ENCODE results near the gene ANAPC2.
"Not testable (repeated sequence)": the region's sequence is repeated elsewhere in the genome, so short reads cannot be mapped to it uniquely, and the experiment has no call there.

ANAPC2 gene

DNA sequence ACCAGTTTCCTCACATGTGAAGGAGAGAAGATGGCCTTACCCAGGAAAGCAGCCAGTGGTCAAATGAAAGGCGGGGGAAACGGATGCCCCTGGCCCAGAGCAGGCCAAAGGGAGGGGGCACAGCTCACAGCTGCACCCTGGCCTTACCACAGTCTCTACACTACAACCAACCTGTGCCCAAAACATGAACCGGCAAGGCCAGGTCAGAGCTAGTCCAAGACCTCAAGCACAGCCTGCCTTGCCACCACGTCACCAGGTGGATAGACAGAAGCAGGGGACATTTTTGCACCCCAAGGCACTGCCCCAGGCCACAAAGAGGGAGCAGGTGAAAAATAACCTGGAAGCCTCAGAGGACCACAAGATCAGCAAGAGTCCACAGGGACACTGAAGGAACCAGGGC lies 44.9 kb downstream of the ANAPC2 start:
- DNase-seq (ENCODE audit: low read depth): no peak

DNA sequence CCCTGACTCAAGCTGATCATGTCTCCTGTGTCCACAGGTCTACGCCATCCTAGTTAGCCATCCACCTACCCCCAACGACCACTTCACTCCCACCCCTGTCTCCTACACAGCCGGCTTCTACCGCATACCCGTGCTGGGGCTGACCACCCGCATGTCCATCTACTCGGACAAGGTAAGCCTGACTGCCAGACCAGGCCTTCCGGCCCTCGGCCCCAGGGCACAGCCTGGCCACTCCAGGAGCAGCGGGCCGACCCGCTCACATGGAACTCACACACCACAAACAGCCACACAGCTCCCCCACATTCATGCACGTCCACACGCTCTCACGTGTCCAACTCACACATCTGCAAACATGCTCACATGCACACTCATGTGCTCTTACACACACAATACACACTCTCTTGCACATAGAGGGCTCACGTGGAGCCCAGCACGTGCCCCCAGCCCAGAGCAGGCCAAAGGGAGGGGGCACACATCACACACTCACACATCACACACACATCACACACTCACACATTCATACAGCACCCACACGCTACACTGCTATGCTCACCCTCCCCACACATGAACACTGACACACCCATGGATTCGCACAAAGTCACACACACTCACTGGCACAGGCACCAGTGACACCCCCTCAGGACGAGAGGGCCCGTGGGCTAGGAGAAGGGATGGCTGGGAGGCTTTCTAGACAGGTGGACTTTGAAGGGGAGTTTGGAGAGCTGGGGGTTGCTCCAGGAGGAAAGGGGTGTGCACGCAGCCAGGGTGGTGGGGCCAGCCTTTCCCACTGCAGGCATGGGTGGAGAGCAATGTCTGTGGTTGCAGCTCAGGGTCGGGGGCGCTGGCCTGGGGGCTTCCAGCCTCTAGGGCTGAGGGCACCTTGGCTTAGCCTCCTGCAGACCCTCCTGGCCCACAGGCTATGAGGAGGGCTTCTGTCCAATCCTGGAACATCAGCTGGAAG lies 46.1 kb downstream of the ANAPC2 start:
- DNase-seq (ENCODE audit: low read depth): no peak

DNA sequence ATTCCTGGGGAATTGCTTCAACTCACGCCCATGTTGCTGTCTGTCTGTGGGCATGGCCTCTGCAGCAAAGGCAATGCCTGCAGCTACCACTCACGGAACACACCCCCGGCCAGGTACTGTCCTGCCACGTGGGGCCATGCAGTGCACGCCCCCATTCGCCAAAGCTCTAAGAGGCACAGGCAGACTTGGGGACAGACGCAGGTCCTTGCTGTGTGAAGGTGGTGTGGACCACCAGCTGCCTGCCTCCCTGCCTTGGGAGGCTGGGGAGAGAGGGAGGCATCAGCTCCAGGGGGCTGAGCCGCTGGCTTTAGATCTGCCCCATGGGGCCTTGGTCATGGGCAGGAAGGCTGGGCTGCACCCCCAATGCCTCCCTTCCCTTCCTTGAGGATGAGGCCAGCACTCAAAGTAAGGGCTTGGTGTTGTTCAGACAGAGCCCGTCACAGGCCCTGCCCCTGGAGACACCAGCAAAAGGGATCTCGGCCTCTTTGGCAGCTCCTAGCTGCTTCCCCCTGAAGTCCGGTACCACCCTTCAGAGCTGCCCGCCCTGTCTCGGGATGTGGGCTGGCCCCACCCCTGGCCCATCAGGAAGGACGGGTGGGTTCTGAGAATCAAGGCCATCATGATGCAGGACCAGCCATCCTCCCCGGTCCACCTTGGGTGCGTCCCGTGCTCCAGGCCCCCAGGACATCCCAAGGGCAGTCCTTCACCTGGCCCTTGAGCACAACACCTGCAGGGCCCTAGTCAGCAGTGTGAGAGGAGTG lies 47.1 kb downstream of the ANAPC2 start:
- no peak for DNase-seq (ENCODE audit: low read depth)

DNA sequence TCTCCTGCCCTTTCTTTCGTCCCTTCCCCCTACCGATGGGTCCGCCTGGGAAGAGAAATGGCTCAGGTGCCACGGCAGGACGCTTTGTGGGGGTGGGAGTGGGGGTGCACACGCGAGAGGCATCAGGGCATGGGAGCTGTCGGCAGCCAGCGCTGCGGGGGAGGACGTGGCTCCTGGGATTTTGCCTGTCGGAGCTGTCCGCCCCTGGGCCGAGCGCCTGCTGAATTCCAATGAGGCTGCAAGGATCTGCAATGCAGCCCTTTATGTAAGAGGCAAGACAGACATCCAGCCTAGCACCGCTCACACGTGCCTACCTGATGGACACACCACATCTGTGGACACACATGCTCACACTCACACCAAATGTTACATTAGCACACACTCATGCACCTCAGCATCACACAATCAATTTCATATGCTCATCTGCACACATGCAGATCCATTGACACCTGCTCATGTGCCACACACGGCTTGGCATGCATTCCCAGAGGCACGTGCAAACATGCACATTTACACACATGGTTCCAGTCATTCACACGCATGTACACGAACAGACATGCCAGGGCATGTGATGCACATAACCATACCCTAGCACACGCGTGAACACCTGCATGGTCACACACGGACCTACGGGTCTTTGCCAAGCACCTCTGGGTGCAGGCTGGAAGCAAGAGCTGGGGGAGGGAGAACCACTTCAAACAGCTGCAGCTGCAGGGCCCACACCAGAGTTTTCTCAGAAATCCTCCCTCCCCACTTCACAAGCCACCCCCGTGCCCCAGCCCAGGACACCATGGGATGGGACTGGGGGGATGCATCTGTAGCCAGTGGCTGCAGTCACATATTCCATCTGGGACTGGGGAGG lies 48.0 kb downstream of the ANAPC2 start:
- DNase-seq (ENCODE audit: low read depth): no peak

DNA sequence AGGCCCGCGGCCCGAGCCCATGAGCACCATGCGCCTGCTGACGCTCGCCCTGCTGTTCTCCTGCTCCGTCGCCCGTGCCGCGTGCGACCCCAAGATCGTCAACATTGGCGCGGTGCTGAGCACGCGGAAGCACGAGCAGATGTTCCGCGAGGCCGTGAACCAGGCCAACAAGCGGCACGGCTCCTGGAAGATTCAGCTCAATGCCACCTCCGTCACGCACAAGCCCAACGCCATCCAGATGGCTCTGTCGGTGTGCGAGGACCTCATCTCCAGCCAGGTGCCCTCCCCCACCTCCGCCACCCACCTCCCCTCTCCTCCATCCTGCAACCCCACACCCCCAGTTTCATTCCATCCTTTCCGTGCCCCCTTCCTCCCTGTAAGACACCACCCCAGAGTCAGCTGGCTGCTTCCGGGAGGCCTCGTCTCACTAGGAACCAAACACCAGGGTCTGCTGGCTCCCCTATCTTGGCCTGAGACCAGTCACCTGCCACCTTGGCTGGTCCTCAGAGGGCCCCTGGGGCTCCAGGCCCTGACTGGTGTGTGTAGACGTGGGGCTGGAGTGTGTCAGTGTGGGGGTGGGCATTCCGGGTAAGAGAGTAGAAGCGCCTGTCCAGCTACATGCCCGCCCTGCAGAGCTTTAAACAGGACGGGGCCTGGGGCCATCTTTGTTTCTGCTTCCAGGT lies 48.8 kb downstream of the ANAPC2 start:
- DNase-seq (ENCODE audit: low read depth): no peak

DNA sequence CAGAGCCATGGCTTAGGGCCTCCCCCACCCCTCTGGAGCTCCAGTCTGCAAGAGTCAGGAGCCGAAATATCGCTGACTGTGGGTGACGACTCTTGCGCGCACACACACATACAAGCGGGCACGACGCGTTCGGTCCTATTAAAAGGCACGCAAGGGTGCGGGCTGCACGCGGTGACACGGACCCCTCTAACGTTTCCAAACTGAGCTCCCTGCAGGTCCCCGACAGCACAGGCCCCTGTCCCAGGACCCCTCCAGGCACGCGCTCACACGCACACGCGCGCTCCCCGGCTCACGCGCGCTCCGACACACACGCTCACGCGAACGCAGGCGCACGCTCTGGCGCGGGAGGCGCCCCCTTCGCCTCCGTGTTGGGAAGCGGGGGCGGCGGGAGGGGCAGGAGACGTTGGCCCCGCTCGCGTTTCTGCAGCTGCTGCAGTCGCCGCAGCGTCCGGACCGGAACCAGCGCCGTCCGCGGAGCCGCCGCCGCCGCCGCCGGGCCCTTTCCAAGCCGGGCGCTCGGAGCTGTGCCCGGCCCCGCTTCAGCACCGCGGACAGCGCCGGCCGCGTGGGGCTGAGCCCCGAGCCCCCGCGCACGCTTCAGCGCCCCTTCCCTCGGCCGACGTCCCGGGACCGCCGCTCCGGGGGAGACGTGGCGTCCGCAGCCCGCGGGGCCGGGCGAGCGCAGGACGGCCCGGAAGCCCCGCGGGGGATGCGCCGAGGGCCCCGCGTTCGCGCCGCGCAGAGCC lies 49.5 kb downstream of the ANAPC2 start, which contains the start of gene GRIN1:
Gene GRIN1 (plus strand): TSS at position 433 of the 746 bp plus-strand sequence. CDS start 333 bp downstream, outside the sequence.
- DNase-seq (ENCODE audit: low read depth): no peak

DNA sequence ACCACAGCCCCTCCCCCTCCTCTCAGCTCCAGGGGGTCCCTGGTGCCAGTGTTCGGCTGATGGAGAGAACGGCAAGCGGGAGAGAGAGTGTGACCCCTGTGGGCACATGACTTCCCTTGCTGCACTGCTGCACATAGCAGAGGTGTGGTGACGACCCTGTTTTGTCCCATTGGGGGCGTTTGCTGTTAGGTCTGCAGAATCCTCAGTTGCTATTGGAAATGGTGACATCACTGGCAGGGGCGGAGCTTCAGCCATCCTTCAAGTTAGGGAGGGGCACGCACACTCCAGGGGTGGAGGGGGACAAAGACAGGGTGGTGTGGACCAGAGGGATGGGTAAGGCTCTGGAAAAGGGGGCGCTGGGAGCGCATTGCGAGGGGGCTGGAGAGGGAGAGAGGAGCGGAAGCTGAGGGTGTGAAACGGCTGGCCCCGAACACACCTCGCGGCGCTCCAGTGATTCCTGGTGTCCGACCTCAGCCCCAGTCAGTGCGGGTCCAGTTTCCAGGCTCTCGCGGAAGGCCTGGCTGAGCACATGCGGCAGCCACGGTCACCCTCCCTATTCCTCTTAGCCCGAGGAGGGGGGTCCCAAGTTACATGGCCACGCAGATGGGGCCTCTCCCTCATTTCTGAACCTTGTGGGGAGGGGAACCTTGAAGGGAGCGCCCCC lies 50.2 kb downstream of the ANAPC2 start:
- DNase-seq (ENCODE audit: low read depth): no peak

DNA sequence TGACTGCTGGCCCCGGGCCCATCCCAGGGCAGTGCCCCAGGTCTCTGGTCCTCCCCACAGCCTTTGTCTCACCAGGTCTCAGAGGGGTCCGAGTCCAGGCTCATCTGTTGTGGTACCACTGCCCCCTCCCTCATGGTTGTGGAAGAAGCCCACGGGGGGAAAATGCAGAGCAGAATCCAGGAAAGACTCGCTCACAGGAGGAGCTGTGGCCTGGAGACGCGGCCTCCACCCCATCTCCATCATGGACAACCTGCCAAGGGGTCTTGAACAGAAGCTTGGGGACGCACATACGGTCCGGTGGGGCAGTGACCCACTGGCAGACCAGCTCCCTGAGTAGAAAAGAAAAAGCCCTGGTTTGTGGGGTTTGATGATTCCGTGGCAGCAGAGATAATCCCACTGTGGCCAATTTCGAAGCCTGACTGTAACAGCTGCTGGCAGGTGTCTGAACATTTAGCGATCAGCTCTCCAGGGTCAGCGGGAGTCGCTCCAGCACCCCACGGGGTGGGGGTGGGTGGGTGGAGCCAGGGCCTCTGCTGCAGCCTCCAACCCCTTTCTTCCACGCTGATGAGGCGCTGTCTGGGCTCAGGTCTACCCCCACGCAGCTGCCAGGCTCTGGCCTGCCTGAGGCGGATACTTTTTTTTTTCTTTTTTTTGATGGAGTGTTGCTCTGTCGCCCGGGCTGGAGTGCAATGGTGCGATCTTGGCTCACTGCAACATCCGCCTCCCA lies 51.3 kb downstream of the ANAPC2 start:
- DNase-seq (ENCODE audit: low read depth): no peak

DNA sequence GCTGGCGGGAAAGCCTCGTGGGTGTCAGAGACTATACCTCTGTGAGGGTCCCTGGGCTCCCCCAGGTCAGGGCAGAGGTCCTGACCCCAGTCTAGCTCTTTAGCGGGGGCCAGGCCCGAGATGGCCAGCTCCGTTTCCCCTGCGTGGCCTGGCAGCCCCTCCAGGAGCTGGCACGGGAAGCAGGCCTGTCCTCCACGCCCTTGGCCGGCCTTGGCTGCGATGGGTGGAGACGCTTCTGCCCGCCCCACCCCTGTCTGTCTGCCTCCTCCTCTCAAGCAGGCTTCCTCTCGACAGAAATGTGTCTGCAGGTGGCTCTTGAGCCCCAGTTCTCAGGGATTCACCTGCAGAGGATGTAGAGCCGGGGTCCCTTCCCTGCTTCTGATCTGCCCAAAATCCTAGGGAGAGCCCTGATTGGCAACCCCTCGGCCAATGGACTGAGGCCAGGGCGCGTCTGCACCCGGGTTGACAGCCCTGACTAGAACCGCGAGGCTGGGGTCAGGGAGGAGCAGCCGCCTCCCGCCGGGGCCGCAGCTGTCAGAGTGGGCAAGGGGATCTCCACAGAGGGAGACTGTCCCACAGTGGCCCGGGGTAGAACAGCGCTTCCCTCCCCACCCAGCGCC lies 52.0 kb downstream of the ANAPC2 start:
- DNase-seq (ENCODE audit: low read depth): no peak

DNA sequence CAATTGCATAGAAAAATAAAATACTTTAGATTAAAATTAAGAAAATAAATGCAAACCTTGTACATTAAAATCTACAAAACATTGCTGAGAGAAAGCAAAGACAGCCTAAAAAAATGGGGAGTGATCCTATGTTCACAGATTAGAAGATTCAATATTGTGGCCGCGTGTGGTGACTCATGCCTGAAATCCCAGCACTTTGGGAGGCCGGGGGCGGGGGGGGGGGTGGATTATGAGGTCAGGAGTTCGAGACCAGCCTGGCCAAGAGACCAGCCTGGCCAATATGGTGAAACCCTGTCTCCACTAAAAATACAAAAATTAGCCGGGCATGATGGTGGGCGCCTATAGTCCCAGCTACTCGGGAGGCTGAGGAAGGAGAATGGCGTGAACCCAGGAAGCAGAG lies 53.2 kb downstream of the ANAPC2 start:
- not testable (repeated sequence) for DNase-seq (ENCODE audit: low read depth)

DNA sequence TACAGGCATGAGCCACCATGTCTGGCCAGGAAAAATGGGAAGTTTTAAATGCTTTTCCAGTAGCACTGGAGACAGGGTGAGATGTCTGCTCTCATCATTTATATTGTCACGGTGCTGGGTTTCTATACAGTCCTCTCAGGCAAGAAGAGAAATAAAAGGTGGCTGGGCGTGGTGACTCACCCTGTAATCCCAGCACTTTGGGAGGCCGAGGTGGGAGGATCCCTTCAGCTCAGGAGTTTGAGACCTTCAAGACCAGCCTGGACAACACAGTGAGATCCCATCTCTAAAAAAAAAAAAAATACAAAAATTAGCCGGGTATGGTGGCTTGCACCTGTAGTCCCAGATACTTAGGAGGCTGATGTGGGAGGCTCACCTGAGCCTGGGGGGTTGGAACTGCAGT lies 54.2 kb downstream of the ANAPC2 start:
- DNase-seq (ENCODE audit: low read depth): no peak

DNA sequence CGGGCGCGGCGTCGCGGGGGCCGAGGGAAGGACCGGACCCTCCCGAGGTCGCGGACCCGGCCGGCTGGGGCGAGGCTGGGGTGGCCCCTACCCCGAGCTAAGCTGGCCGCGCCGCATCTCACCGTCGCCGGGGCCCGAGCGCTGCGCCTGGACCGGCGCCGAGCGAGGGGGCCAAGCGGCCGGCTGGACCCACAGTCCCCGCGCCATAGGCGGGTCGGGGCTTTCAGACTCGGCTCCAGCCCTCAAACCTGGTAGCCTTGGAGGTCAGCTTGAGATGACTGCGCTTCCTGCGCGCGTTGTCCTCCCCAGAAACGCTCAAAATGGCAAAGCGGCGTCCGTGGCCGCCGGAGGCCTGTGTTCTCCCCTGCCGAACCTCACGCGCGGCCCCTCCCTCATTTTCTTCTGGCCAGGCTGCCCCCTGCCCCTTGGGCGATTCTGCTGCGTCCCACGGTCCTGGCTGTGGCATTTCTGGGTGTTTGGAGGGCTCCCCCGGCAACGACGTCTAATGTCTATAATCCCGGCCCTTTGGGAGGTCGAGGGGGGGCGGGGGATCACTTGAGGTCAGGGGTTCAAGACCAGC lies 58.1 kb downstream of the ANAPC2 start:
- no peak for DNase-seq (ENCODE audit: low read depth)

DNA sequence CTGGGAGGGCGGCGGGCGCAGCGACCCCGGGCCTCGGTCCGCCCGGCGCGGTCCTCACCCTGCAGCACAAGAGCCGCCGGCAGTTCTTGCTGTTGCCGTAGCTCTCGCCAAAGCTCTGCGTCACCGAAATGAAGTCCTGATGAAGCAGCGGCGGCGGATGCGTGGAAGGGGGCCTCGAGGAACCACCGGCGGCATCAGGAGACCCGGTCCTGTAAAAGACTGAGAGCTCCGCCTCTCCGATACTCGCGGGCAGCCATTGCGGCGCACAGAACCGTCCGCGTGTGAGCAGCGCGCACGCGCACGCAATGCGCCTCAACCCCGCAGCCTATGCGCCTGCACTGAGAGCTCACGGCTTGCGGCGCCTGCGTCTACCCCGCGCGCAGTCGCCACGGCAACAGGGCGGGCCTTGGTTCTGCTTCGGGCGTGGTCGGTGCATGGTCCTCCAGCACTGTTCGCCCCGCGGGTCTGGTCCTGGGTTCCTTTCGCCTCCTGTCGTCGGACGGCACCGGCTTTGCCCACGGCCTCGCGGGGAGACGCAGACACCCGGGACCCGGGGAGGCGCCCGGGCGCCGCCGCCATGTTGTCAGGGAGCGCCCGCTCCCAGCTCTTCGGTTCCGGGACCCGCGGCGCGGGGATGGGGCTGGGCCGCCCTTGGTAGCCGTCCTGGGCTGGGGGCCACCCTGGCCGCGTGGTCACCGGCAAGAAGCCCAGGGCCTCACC lies 58.7 kb downstream of the ANAPC2 start:
- DNase-seq (ENCODE audit: low read depth): peak; percentile 55

DNA sequence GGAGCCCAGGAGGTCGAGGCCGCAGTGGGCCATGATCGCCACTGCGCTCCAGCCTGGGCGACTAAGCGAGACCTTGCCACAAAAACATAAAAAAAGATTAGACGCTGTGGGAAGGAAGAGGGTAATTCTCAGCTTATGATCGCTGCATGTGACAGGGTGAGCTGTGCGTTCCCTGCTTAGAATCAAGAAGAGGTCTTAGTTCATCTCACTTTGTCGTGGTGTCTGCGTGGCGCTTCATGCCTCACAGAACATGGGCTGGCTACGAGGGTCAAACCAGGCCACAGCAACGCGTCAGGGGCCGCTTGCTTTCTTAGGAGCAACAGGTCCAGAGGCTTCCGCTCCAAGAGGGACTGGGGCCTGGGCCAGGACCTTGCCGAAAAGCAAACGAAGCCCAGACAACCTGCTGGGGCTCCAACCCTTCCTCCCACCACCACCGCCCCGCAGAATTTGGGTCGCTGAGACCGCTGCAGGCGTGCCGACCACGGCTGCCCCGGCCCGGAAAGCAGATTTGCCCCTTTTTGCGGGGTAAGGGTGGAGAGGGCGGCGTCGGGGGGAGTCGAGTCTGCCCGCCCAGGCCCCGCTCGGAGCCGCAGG lies 59.4 kb downstream of the ANAPC2 start:
- DNase-seq (ENCODE audit: low read depth): no peak

DNA sequence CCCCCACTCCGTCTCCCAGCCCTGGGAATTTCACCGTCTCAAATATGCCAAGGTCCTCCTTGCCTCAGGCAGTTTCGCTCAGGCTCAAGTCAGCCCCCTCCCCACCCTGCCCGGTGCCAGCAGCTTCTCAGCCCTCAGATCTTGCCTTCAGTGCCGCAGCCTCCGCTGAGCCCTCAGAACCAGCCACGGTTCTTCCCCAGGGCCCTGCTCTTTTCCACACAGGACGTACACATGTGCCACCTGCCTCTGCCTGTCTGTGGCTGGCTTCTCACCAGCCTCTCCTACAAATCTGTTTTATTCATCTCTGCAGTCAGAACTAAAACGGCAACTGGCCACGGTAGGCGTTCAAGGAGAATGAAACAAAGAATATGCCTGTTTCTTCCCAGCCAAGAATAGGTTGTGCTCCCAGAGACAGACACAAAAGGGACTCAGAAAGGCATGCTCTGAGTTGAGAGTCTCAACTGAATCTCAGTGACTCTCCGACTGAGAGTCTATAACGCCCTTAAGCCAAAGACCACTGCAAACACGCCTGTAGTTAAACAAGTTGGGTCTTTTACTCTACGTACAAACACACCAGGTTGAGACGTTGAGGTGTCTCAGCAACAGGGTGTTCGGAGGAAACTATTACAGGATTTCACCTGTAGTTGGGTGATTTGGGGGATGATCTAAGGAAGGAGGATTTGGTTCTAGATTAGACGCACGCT lies 60.0 kb downstream of the ANAPC2 start:
- DNase-seq (ENCODE audit: low read depth): no peak

DNA sequence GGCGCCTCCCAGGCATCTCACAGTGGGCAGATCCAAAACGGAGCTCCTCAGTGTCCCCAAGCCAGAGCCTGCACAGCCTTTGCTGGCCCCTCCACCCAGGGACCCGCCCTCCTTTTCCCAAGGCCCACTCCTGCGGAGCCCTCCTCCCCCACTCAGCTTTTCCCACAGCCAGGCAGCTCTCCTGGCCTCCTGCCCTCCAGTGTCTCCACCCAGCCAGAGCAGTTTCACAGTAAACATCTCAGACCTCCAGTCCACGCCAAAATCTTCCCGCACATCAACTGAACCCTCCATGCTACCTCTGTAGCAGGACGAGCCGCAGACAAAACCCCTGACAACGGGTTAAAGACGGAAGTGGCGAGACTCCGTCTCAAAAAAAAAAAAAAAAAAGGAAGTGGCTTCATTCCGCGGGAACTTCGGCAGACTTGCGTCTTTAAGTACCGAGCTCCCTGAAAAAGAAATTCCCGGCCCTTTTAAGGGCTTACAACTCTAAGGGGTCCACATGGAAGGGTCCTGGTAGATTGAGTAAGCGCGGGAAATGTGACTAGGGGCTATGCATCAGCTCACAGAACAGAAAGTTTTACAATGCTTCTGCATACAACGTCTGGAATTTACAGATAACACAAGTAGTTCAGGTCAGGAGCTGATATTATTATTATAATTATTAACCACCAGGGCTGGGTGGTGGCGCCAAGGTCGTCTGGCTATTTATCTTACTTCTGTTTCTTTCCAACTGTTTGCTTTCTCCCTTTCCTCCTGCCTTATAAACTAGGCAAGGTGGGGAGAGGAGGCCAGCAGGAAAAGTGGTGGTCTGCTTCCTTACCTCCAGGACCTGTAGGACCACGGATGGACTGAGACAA lies 60.8 kb downstream of the ANAPC2 start:
- DNase-seq (ENCODE audit: low read depth): no peak

Data from non-pigmented ciliary epithelial cell (primary cell).